CD4-positive, alpha-beta T cell (primary cell): Measurements from ENCODE around the gene PFKL. TPM values are rescaled to one million over a fixed set of nuclear protein-coding genes. Genes with fewer than 3 reads are reported as not detected.

Source experiments
- ATAC-seq: fragments of 200-7000 bp; cut with Tn5 transposase; one replicate; pipeline ENCODE4 v1.10.0; 2022; ENCODE audit warnings: mild to moderate bottlenecking; ENCODE audit not compliant: poor library complexity
- CTCF ChIA-PET: fragments of 350-600 bp; sonication (Branson Sonifier 250); formaldehyde crosslinking; loops from one replicate; lab custom pipeline; 2021; ENCODE audit warnings: antibody characterized with exemption, inconsistent platforms; lab: Charles Lee
- POLR2A ChIA-PET: fragments of 350-600 bp; sonication (Branson Sonifier 250); formaldehyde crosslinking; loops from one replicate; lab custom pipeline; 2021; ENCODE audit warnings: antibody characterized with exemption, inconsistent platforms; lab: Charles Lee
- DNase-seq, 14 experiments: peaks; one replicate each; pipeline ENCODE4 v3.0.0-alpha.2; 2013 to 2020; ENCODE audit warnings: mixed read lengths in 2 of 14
- H3K27ac ChIP-seq, 2 donors: one replicate each; pipeline versions ENCODE4 v1.5.1 to v1.7.0; 2013; ENCODE audit warnings: low read length in 2 of 2, low read depth in 1 of 2, mild to moderate bottlenecking in 1 of 2
- H3K27me3 ChIP-seq, 2 experiments: 1 replicate in 1 of 2; 2 replicates in 1 of 2; pipeline versions ENCODE4 v1.6.1 to v1.7.0; 2013; ENCODE audit warnings: low read length in 2 of 2, control low read depth in 1 of 2, mild to moderate bottlenecking in 1 of 2, moderate library complexity in 1 of 2; ENCODE audit not compliant: insufficient read depth in 2 of 2, control insufficient read depth in 1 of 2
- H3K36me3 ChIP-seq: one replicate; pipeline ENCODE4 v1.6.1; 2013; ENCODE audit warnings: low read length, control low read depth; ENCODE audit not compliant: insufficient read depth
- H3K4me1 ChIP-seq: one replicate; pipeline ENCODE4 v1.6.1; 2013; ENCODE audit warnings: low read length, control low read depth; ENCODE audit not compliant: insufficient read depth
- H3K4me3 ChIP-seq: one replicate; pipeline ENCODE4 v1.5.1; 2013; ENCODE audit warnings: mild to moderate bottlenecking, low read length, moderate library complexity
- H3K9me3 ChIP-seq, 2 experiments: 1 replicate in 1 of 2; 2 replicates in 1 of 2; pipeline versions ENCODE4 v1.6.1 to v1.7.0; 2013; ENCODE audit warnings: low read length in 2 of 2, mild to moderate bottlenecking in 2 of 2, control low read depth in 1 of 2, moderate library complexity in 1 of 2; ENCODE audit not compliant: control insufficient read depth in 1 of 2, insufficient read depth in 1 of 2
- H3K27ac Mint-ChIP-seq: one replicate; pipeline ENCODE4 v1.8.0; 2020; ENCODE audit warnings: mixed read lengths
- H3K27me3 Mint-ChIP-seq: one replicate; pipeline ENCODE4 v1.8.0; 2021; ENCODE audit warnings: mixed read lengths
- H3K36me3 Mint-ChIP-seq: one replicate; pipeline ENCODE4 v1.8.0; 2021; ENCODE audit warnings: low read depth, mixed read lengths
- H3K4me1 Mint-ChIP-seq: one replicate; pipeline ENCODE4 v1.8.0; 2021; ENCODE audit warnings: low read depth, mixed read lengths
- H3K4me3 Mint-ChIP-seq: one replicate; pipeline ENCODE4 v1.8.0; 2020; ENCODE audit warnings: mild to moderate bottlenecking, mixed read lengths
- H3K9me3 Mint-ChIP-seq: one replicate; pipeline ENCODE4 v1.8.0; 2020; ENCODE audit warnings: mixed read lengths
- intact Hi-C, 2 experiments: fragments of 100-400 bp; cut with DNase I in 1 of 2; cut with micrococcal nuclease in 1 of 2; formaldehyde crosslinking; loops; one replicate each; pipeline versions ENCODE4 v1.15.1 to v1.9.0; 2023 to 2025; cut with DNase I, micrococcal nuclease
- total RNA-seq, 174 experiments: library from RNA in 2 of 174; stranded (reverse) in 2 of 174; gene quantifications; one replicate each; pipeline ENCODE4 v1.2.3 and lab custom pipeline; 2021 to 2026
- TF ChIP-seq, protein P1 (sequence below): fragments of 200-600 bp; IDR thresholded peaks from one replicate; pipeline ENCODE4 v1.8.0; 2022; ENCODE audit warnings: antibody characterized with exemption, mild to moderate bottlenecking

The PFKL gene
- total RNA-seq, 2 experiments from 2014 or later: 115 to 117 TPM

DNA sequence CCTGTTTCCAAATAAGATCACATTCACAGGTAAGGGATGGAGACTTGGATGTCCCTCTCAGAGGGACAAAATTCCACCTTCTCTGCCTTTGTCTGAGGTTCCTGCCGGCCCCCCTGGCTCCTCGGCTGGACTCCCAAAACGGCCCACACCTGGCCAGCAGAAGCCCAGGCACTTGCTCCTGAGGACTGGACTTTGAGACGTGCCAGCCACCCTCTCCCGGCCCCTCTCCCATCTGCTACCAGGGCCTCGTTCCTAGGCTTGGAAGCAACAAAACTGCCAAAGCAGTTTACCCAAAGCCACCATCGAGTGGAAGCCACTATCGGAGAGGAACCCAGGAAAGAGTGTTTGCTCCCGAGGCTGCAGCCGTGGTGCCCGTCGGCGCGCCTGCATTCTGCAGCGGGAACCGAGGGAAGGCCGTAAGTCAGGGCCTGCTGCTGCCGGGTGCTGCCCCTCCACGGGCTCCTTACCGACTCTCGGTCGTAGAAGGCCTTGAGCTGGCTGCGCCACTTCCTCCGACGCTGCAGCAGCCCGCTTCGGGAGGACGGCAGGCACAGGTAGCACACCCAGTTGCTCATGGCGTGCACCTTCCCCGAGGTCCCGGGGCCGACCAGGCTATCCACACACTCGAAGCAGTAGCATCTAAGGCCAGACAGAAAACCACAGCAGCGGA lies 41.7 kb upstream of the PFKL start:
- ATAC-seq: no peak
- TF ChIP-seq, protein P1, sequence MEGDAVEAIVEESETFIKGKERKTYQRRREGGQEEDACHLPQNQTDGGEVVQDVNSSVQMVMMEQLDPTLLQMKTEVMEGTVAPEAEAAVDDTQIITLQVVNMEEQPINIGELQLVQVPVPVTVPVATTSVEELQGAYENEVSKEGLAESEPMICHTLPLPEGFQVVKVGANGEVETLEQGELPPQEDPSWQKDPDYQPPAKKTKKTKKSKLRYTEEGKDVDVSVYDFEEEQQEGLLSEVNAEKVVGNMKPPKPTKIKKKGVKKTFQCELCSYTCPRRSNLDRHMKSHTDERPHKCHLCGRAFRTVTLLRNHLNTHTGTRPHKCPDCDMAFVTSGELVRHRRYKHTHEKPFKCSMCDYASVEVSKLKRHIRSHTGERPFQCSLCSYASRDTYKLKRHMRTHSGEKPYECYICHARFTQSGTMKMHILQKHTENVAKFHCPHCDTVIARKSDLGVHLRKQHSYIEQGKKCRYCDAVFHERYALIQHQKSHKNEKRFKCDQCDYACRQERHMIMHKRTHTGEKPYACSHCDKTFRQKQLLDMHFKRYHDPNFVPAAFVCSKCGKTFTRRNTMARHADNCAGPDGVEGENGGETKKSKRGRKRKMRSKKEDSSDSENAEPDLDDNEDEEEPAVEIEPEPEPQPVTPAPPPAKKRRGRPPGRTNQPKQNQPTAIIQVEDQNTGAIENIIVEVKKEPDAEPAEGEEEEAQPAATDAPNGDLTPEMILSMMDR: no peak
- H3K36me3 Mint-ChIP-seq: no peaks in the 10 kb centered on the region
- H3K27ac ChIP-seq: no peak overlapping the region
- no peak overlapping the region for H3K4me3 Mint-ChIP-seq
- no peaks in the 10 kb centered on the region for H3K27me3 Mint-ChIP-seq
- CTCF ChIA-PET: no interaction called here
- no peaks in the 10 kb centered on the region for H3K36me3 ChIP-seq
- POLR2A ChIA-PET: no interaction called here
- no peaks in the 10 kb centered on the region for H3K9me3 Mint-ChIP-seq
- no peaks in the 10 kb centered on the region for H3K27me3 ChIP-seq
- H3K4me3 ChIP-seq: no peak overlapping the region
- H3K4me1 Mint-ChIP-seq: no peaks in the 10 kb centered on the region
- intact Hi-C loops: no loop called here
- DNase-seq: no peak
- H3K4me1 ChIP-seq: no peaks in the 10 kb centered on the region
- H3K27ac Mint-ChIP-seq: no peak overlapping the region
- H3K9me3 ChIP-seq: no peaks in the 10 kb centered on the region

DNA sequence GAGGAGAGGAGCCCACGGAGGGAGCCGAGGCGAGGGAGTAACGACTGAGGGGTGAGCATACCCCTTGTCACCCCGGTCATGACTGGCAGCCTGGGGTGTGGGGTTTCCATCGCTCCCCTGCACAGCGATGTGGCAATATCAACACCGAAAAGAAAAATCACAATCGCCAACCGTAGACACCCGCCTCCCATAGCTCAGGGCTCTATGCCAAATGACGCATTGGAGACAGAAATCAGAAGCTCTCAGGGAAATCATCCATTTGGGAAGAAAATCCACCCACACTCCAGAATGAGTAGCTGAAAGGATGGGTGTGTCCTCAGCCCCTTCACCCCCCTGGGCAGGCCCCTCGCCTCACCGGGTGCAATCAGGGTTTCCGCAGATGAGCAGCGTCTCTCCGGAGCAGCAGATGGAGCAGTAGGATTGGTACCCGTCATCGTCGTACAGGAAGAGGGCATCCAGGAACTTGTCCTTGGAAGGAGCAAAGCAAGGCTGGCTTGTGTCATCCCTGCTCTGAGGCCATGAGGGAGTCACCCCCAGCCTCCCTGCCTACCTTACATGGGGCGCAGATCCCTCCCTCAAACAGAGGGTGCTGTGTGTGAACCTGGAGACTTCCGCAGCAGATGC lies 40.7 kb upstream of the PFKL start:
- H3K9me3 ChIP-seq: no peaks in the 10 kb centered on the region
- DNase-seq (no peak), ATAC-seq (no peak)
- H3K4me3 Mint-ChIP-seq: no peak overlapping the region
- TF ChIP-seq, protein P1: no peak
- H3K27me3 Mint-ChIP-seq: no peaks in the 10 kb centered on the region
- ChIA-PET CTCF (no interaction called here), POLR2A (no interaction called here)
- intact Hi-C loops: no loop called here
- no peak overlapping the region for H3K27ac ChIP-seq
- H3K36me3 ChIP-seq: no peaks in the 10 kb centered on the region
- H3K4me3 ChIP-seq: no peak overlapping the region
- no peaks in the 10 kb centered on the region for H3K4me1 ChIP-seq
- no peaks in the 10 kb centered on the region for H3K9me3 Mint-ChIP-seq
- no peaks in the 10 kb centered on the region for H3K36me3 Mint-ChIP-seq
- no peaks in the 10 kb centered on the region for H3K27me3 ChIP-seq
- no peaks in the 10 kb centered on the region for H3K4me1 Mint-ChIP-seq
- H3K27ac Mint-ChIP-seq: no peak overlapping the region

DNA sequence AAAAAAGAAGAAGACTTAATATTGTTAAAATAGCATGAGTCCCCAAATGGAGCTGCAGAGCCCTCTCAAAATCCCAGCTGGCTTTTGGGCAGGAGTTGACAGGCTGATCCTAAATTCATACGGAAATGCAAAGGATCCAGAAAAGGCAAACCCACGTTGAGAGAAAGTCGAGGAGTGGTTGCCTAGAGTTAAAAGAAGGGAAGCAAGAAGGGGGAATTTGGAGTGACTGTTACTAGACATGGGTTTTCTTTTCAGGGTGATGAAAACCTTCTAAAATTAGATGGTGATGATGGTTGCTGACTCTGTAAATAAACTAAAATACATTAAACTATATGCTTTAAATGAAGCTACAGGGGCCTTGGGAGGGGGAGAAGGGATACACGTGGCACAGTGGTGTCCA lies 39.8 kb upstream of the PFKL start:
- ChIA-PET CTCF (no interaction called here), POLR2A (no interaction called here)
- DNase-seq (no peak), ATAC-seq (no peak)
- no peaks in the 10 kb centered on the region for H3K36me3 ChIP-seq
- Mint-ChIP-seq H3K9me3 (no peaks in the 10 kb centered on the region), H3K4me1 (no peaks in the 10 kb centered on the region), H3K36me3 (no peaks in the 10 kb centered on the region), H3K27ac (no peak overlapping the region), H3K4me3 (no peak overlapping the region), H3K27me3 (no peaks in the 10 kb centered on the region)
- no peak overlapping the region for H3K4me3 ChIP-seq
- TF ChIP-seq, protein P1: no peak
- no peak overlapping the region for H3K27ac ChIP-seq
- H3K9me3 ChIP-seq: no peaks in the 10 kb centered on the region
- intact Hi-C loops: no loop called here
- no peaks in the 10 kb centered on the region for H3K4me1 ChIP-seq
- H3K27me3 ChIP-seq: no peaks in the 10 kb centered on the region
